K562 (cell line): ENCODE results near the gene PDIA2. TPM values are rescaled to one million over a fixed set of nuclear protein-coding genes. Genes with fewer than 3 reads are reported as not detected.

ENCODE experiments used
- ETS1 ChIP-seq: conservative IDR thresholded peaks from 2 replicates; pipeline ENCODE4 v1.6.1; 2011; ENCODE audit warnings: low read depth, mild to moderate bottlenecking, low read length; ENCODE audit not compliant: control insufficient read depth
- FOXK2 ChIP-seq, 2 experiments: fragments of 450-650 bp; IDR thresholded peaks in 1 of 2; conservative IDR thresholded peaks in 1 of 2; 2 replicates each; pipeline ENCODE4 v1.6.1; 2016; ENCODE audit warnings: low read depth in 2 of 2, mild to moderate bottlenecking in 1 of 2
- FOXM1 ChIP-seq, 2 experiments: fragments of 450-650 bp in 1 of 2; sonication (generic) in 1 of 2; formaldehyde crosslinking in 1 of 2; IDR thresholded peaks; 2 replicates each; pipeline versions ENCODE4 v1.6.1 to v1.9.0; 2017 to 2022; ENCODE audit warnings: low read depth in 2 of 2, mild to moderate bottlenecking in 2 of 2, missing genetic modification reagents in 1 of 2, moderate library complexity in 1 of 2
- GABPB2 ChIP-seq: fragments of 250-450 bp; sonication (Bioruptor Pico); conservative IDR thresholded peaks from 2 replicates; pipeline ENCODE4 v1.5.1; 2021; ENCODE audit warnings: mild to moderate bottlenecking
- HDAC6 ChIP-seq: IDR thresholded peaks from 2 replicates; pipeline ENCODE4 v1.6.1; 2012; ENCODE audit warnings: low read depth, mild to moderate bottlenecking, control low read depth, inconsistent platforms, low read length, moderate library complexity
- HNRNPK ChIP-seq: fragments of 200-400 bp; formaldehyde crosslinking; IDR thresholded peaks from one replicate; pipeline ENCODE4 v1.6.1; 2018; ENCODE audit warnings: mild to moderate bottlenecking, low read depth, low read length; ENCODE audit not compliant: poor library complexity, severe bottlenecking
- IRF1 ChIP-seq: sonication (generic); formaldehyde crosslinking; IDR thresholded peaks from 2 replicates; pipeline ENCODE4 v1.8.0; 2022; ENCODE audit warnings: missing genetic modification reagents, mild to moderate bottlenecking, borderline replicate concordance
- MTF1 ChIP-seq: fragments of 250-450 bp; sonication (Bioruptor Pico); IDR thresholded peaks from 2 replicates; pipeline ENCODE4 v1.9.0; 2021; ENCODE audit warnings: moderate library complexity, mild to moderate bottlenecking, inconsistent platforms, borderline replicate concordance
- NFE2 ChIP-seq: IDR thresholded peaks from 2 replicates; pipeline ENCODE4 v1.6.1; 2014; ENCODE audit warnings: antibody characterized with exemption, low read depth
- POLR2AphosphoS2 ChIP-seq: IDR thresholded peaks from 2 replicates; pipeline ENCODE4 v1.6.1; 2012; ENCODE audit warnings: low read length, improper control_type of control experiment
- RBM25 ChIP-seq: fragments of 200-400 bp; formaldehyde crosslinking; IDR thresholded peaks from 2 replicates; pipeline ENCODE4 v1.6.1; 2018; ENCODE audit warnings: low read length, low read depth, moderate library complexity; ENCODE audit not compliant: severe bottlenecking
- RBM39 ChIP-seq: fragments of 200-400 bp; formaldehyde crosslinking; optimal IDR thresholded peaks from 2 replicates; pipeline ENCODE3; 2018; ENCODE audit warnings: low read depth, low read length
- SPI1 ChIP-seq: IDR thresholded peaks from 2 replicates; pipeline ENCODE4 v1.6.1; 2011; ENCODE audit warnings: low read depth, low read length, control low read depth, borderline replicate concordance
- THRB ChIP-seq: fragments of 450-650 bp; formaldehyde crosslinking; conservative IDR thresholded peaks from 2 replicates; pipeline ENCODE4 v1.4.0; 2022; ENCODE audit warnings: mild to moderate bottlenecking, missing genetic modification characterization
- ZBTB43 ChIP-seq: sonication (generic); formaldehyde crosslinking; IDR thresholded peaks from 2 replicates; pipeline ENCODE4 v1.8.0; 2023; ENCODE audit warnings: mild to moderate bottlenecking, missing genetic modification reagents
- ZNF134 ChIP-seq: fragments of 250-450 bp; sonication (Bioruptor Pico); conservative IDR thresholded peaks from 2 replicates; pipeline ENCODE4 v1.4.0; 2020
- ZNF263 ChIP-seq: sonication (generic); formaldehyde crosslinking; IDR thresholded peaks from 2 replicates; pipeline ENCODE4 v1.8.0; 2022; ENCODE audit warnings: mild to moderate bottlenecking, missing genetic modification reagents, borderline replicate concordance
- ZNF311 ChIP-seq: fragments of 250-450 bp; sonication (Bioruptor Pico); IDR thresholded peaks from 2 replicates; pipeline ENCODE4 v1.4.0; 2020; ENCODE audit warnings: mild to moderate bottlenecking, moderate library complexity
- ZNF639 ChIP-seq, 2 experiments: fragments of 200-800 bp in 1 of 2; sonication (Bioruptor generic) in 1 of 2; sonication (generic) in 1 of 2; formaldehyde crosslinking in 1 of 2; IDR thresholded peaks in 1 of 2; conservative IDR thresholded peaks in 1 of 2; 2 replicates each; pipeline versions ENCODE4 v1.5.0 to v1.6.1; 2016 to 2020; ENCODE audit warnings: missing compliant biosample characterization in 1 of 2, missing genetic modification characterization in 1 of 2, missing genetic modification reagents in 1 of 2
- ZNF717 ChIP-seq: fragments of 250-450 bp; sonication (Bioruptor Pico); IDR thresholded peaks from 2 replicates; pipeline ENCODE4 v1.5.0; 2021
- polyA plus RNA-seq, 8 experiments: library from polyadenylated mRNA; depleted of rRNA in 4 of 8; stranded (reverse) in 5 of 8; unstranded in 3 of 8; fragments of >200 nt; fragmentation: Nextera tagmentation in 2 of 8; fragmentation: Illumina TruSeq in 1 of 8; extraction: Ambion mirVana in 2 of 8; extraction: Trizol in 1 of 8; gene quantifications; 2 replicates each; pipeline versions ENCODE4 v1.2.1 to v1.2.3, GENCODE V29; 2011 to 2014; ENCODE audit warnings: inconsistent platforms in 1 of 8, missing spikeins in 1 of 8
- total RNA-seq, 7 experiments: library from RNA; depleted of rRNA in 6 of 7; stranded (reverse); fragments of >200 nt in 6 of 7; fragmentation: Illumina TruSeq in 2 of 7; extraction: Trizol in 2 of 7; gene quantifications; 2 replicates each; pipeline versions ENCODE4 v1.2.1 to v1.2.3, GENCODE V29; 2011 to 2021; ENCODE audit warnings: low replicate concordance in 1 of 7

Gene PDIA2
- total and polyA plus RNA-seq, 9 of the 15 experiments (the other 6 are each of a cell fraction or from before 2014, with no cell fraction given) = 0.13 to 0.92 (median 0.23) TPM; not detected in 4

- no peak; a peak in 1 of 4 replicates for TF ChIP-seq ZNF639 (CRISPR knock-in tag; conservative IDR thresholded peaks at IDR 0.05 in 1 of 2, IDR thresholded peaks at IDR 0.05 in 1 of 2)
- no peak for TF ChIP-seq MTF1 (CRISPR knock-in tag)
- no peak for TF ChIP-seq RBM39
- peak; percentile 66; the same call in 1 of the 2 replicates for TF ChIP-seq ZNF263 (CRISPR knock-in tag)
- no peak for TF ChIP-seq SPI1
- TF ChIP-seq HDAC6 = no peak
- TF ChIP-seq GABPB2 (CRISPR knock-in tag) = no peak
- no peak for TF ChIP-seq ZNF311
- no peak for TF ChIP-seq POLR2AphosphoS2
- no peak for TF ChIP-seq ZNF134 (CRISPR knock-in tag)
- TF ChIP-seq FOXK2 (conservative IDR thresholded peaks at IDR 0.05 in 1 of 2, IDR thresholded peaks at IDR 0.05 in 1 of 2; ENCODE audit: low read depth in 2 of 2) = peak; percentile 67 to 80
- peak; percentile 59 for TF ChIP-seq ETS1
- no peak; the same call in 1 of the 2 replicates for TF ChIP-seq ZBTB43
- no peak for TF ChIP-seq IRF1 (CRISPR knock-in tag)
- TF ChIP-seq THRB (CRISPR knock-in tag) = 0 out of 2 replicates have a peak, but pooled peaks have one; percentile 71
- TF ChIP-seq RBM25 = no peak
- TF ChIP-seq ZNF717 (CRISPR knock-in tag) = no peak
- TF ChIP-seq FOXM1 (IDR thresholded peaks at IDR 0.05; ENCODE audit: low read depth) = no peak
- TF ChIP-seq FOXM1 (CRISPR knock-in tag; IDR thresholded peaks at IDR 0.05; ENCODE audit: low read depth) = peak; percentile 90; the same call in 1 of the 2 replicates
- no peak for TF ChIP-seq HNRNPK
- TF ChIP-seq NFE2 = no peak
Measured at GRCh38 chr16:234468-235305, 48.3 kb upstream of the PDIA2 start, which contains the start of gene FAM234A (continued).
